T-helper 2 cell treated with Interferon-gamma antibody and Interleukin-4, amounts not matched to agents 5 μg/mL and 100 μg/mL, for 36 hours (primary cell): ENCODE measurements around the gene ESR2.

Experiments used
- DNase-seq: peaks from one replicate; pipeline ENCODE4 v3.0.0; 2021; ENCODE audit warnings: low spot score
- H3K27ac Mint-ChIP-seq: one replicate; pipeline ENCODE4 v1.8.0; 2021; ENCODE audit warnings: mild to moderate bottlenecking, mixed read lengths
- H3K27me3 Mint-ChIP-seq: one replicate; pipeline ENCODE4 v1.8.0; 2021; ENCODE audit warnings: low read depth, mixed read lengths
- H3K36me3 Mint-ChIP-seq: one replicate; pipeline ENCODE4 v1.8.0; 2021; ENCODE audit warnings: low read depth, mixed read lengths
- H3K4me1 Mint-ChIP-seq: one replicate; pipeline ENCODE4 v1.8.0; 2021; ENCODE audit warnings: low read depth, mixed read lengths
- H3K4me3 Mint-ChIP-seq: one replicate; pipeline ENCODE4 v1.8.0; 2022; ENCODE audit warnings: mild to moderate bottlenecking, moderate library complexity, mixed read lengths
- H3K9me3 Mint-ChIP-seq: one replicate; pipeline ENCODE4 v1.8.0; 2021; ENCODE audit warnings: mixed read lengths

The ESR2 gene

DNA sequence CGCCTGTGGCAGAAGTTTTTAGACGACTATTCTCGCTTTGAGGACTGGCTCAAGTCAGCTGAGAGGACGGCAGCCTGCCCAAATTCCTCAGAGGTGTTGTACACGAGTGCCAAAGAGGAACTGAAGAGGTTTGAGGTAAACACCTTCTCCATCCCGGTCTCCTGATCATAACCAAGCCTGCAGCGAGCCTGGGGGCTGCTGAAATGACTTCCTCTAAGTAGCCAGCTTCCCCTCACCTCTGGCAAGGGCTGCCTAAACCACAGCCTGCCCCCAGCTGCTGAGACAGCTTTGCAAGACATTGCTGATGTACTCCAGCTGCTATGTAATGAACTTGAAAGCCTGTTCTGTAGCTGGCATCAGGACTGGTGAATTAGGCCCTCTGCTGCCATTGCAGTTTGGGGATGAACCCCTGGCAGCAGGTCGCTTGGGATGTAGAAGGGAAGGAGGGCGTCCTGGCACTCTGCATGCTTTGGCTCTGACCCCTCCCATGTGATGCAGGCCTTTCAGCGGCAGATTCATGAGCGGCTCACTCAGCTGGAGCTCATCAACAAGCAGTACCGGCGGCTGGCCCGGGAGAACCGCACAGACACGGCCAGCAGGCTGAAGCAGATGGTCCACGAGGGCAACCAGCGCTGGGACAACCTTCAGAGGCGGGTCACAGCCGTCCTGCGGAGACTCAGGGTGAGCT lies 84.6 kb downstream of the ESR2 start:
- no peak for DNase-seq
- H3K36me3 Mint-ChIP-seq, result peaks cover 21% of the 10 kb centered on the region
- H3K4me3 Mint-ChIP-seq, result no peak overlapping the region
- H3K4me1 Mint-ChIP-seq, result peaks cover 2% of the 10 kb centered on the region
- no peaks in the 10 kb centered on the region for H3K27me3 Mint-ChIP-seq
- no peaks in the 10 kb centered on the region for H3K9me3 Mint-ChIP-seq
- H3K27ac Mint-ChIP-seq, result no peak overlapping the region

DNA sequence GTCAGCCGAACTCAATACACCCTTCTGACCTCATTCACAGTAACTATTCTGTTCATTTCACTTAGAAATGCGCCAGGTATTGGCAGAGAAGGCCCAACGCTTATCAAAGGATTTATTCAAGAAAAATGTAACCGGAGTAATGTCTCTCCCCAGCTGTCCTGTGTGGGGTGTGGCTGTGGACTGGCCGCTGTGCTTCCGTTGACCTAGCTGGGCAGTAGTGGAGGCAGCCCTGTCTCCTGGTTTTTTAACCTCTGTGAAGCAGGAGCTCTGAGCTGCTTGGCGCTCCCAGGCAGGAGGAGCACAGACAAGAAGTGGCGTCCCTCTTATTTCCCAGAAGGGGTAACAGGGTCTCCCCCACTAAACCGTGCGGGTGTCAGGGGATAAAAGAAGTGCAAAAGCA lies 85.2 kb downstream of the ESR2 start:
- no peak for DNase-seq
- no peaks in the 10 kb centered on the region for H3K9me3 Mint-ChIP-seq
- H3K36me3 Mint-ChIP-seq, result peaks cover 21% of the 10 kb centered on the region
- no peak overlapping the region for H3K4me3 Mint-ChIP-seq
- no peak overlapping the region for H3K27ac Mint-ChIP-seq
- H3K4me1 Mint-ChIP-seq, result peaks cover 2% of the 10 kb centered on the region
- no peaks in the 10 kb centered on the region for H3K27me3 Mint-ChIP-seq

DNA sequence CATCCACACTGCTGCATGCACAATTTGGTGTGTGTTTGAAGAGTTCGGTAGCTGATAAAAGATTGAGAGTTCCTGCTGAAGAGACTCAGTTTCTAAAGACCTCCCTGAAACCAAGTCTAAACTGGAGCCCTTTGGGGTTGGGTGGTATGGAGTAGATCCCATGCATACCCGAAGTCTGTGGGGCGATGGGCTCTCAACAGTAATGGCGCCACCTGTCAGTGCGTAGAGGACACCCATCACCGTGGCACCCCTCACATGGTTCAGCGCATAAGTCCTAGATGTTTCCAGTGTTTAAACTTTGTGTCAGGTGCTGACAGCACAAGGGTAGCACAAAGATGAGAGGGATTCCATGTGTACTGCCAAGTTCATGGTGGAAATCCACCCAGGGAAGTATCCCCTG lies 85.9 kb downstream of the ESR2 start:
- DNase-seq, result no peak
- peaks cover 21% of the 10 kb centered on the region for H3K36me3 Mint-ChIP-seq
- no peaks in the 10 kb centered on the region for H3K27me3 Mint-ChIP-seq
- peaks cover 2% of the 10 kb centered on the region for H3K4me1 Mint-ChIP-seq
- no peak overlapping the region for H3K4me3 Mint-ChIP-seq
- H3K9me3 Mint-ChIP-seq, result no peaks in the 10 kb centered on the region
- no peak overlapping the region for H3K27ac Mint-ChIP-seq

DNA sequence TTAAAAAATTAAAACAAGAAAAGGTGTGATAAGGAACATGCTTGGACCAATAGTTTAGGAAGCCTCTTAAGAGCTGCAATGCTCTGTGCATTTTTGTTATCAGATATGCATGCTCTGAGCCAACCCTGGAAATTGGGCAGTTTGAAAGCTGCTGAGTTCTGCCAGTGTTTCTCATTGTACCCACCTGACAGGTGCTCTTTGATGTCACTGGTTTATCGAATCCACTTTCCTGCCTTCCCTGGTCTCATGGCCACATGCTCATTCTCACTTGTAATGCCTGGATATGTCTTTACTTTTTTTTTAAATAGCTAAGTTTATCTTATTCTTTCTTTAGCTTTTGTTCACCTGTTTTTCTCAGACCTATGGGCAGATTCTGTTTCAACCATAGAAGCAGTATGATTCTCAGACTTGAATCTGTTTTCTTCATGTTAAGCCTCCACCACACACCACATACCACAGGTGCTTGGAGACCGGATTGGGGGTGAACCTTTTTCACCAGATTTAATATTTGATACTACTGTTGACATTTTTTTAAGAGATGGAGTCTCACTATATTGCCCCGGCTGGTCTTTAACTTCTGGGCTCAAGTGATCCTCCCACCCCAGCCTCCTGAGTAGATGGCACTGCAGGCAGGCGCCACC lies 90.7 kb downstream of the ESR2 start:
- no peaks in the 10 kb centered on the region for H3K36me3 Mint-ChIP-seq
- H3K27ac Mint-ChIP-seq, result no peak overlapping the region
- DNase-seq, result no peak
- H3K9me3 Mint-ChIP-seq, result no peaks in the 10 kb centered on the region
- H3K4me1 Mint-ChIP-seq, result peaks cover 7% of the 10 kb centered on the region
- no peaks in the 10 kb centered on the region for H3K27me3 Mint-ChIP-seq
- no peak overlapping the region for H3K4me3 Mint-ChIP-seq

DNA sequence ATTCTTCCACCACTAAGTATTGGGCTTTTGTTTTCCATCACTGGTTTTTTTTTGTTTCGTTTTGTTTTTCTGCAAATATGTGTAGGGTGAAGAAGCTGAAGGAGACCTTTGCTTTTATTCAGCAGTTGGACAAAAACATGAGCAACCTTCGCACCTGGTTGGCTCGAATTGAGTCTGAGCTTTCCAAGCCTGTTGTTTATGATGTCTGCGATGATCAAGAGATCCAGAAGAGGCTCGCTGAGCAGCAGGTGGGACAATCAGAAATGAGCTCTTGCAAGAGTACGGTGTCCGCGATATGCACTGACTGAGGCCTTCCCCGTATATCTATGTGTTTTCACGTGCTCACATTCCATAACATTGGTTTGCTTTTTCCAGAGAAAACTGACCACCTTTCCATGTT lies 91.5 kb downstream of the ESR2 start:
- no peaks in the 10 kb centered on the region for H3K27me3 Mint-ChIP-seq
- H3K36me3 Mint-ChIP-seq, result no peaks in the 10 kb centered on the region
- no peak overlapping the region for H3K27ac Mint-ChIP-seq
- DNase-seq, result no peak
- peaks cover 9% of the 10 kb centered on the region for H3K4me1 Mint-ChIP-seq
- H3K4me3 Mint-ChIP-seq, result no peak overlapping the region
- no peaks in the 10 kb centered on the region for H3K9me3 Mint-ChIP-seq

DNA sequence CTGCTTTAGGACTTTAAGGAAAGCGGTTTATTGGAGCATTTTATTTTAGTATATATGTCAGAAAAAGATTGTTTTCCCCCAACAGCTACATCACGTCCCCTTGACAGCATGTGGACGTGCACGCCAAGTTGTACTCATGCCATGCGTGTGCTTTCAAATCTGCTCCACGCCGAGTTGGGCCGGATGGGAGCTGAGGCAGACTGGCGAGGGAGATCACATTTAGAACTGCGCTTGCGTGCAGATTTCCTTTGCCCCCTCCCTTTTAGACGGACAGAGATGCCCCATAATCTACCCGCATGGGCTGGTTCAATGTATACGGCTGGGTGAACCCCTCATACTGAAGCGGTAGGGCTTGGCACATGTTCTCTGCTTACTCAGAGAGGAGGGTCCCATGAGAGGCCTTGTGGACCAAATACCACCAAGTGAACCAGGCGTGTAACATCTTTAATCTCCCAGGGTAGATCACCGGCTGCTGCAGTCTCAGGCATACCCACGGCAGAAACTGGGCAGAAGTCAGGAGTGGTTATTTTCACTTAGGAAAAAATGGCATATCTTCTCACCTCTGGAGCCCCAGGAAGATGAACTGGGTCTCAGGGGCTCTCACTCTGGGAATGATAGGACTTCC lies 92.1 kb downstream of the ESR2 start:
- Mint-ChIP-seq H3K27ac (no peak overlapping the region), H3K27me3 (no peaks in the 10 kb centered on the region), H3K9me3 (no peaks in the 10 kb centered on the region), H3K4me1 (peaks cover 14% of the 10 kb centered on the region), H3K36me3 (no peaks in the 10 kb centered on the region), H3K4me3 (no peak overlapping the region)
- no peak for DNase-seq

DNA sequence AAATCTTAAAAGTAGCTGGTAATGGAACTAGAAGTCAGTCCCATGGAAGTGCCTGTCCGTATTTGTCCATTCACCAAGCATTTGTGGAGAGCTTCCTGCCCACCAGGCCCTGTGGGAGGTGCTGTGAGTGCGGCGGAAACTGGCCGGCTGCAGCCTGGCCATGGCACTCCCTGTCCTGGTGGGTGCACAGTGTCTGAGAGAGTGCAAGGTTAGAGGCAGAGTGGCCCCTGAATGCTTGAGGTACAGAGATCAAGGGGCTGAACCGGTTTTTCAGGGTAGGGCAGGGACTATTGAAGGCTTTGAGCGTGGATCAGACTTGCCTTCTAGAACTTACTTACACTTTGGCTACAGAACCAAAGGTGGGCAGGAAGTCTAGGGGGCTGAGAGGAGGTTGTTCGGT lies 92.9 kb downstream of the ESR2 start:
- no peak for DNase-seq
- Mint-ChIP-seq H3K27ac (no peak overlapping the region), H3K27me3 (no peaks in the 10 kb centered on the region), H3K9me3 (no peaks in the 10 kb centered on the region), H3K4me3 (no peak overlapping the region), H3K36me3 (no peaks in the 10 kb centered on the region), H3K4me1 (peaks cover 15% of the 10 kb centered on the region)

DNA sequence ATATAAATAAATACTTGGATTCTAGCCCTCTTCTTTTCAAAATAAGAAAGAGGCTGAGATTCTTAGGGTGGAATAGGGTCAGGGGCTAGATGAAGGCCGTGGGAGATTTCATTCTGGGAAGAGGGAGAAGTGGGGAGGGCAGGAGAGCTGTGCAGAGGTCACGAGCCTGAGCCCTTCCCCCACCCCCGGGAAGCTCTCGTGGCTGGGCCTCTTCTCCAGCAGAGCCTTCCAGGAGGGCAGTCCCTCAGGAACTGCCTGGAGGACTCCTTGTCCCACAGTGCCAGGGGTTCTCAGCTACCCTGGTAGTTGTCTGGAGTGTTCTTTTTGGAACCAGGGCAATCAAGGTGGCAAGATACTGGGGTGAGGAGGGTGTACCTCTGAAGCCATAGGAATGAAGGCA lies 94.0 kb downstream of the ESR2 start:
- H3K4me3 Mint-ChIP-seq, result no peak overlapping the region

DNA sequence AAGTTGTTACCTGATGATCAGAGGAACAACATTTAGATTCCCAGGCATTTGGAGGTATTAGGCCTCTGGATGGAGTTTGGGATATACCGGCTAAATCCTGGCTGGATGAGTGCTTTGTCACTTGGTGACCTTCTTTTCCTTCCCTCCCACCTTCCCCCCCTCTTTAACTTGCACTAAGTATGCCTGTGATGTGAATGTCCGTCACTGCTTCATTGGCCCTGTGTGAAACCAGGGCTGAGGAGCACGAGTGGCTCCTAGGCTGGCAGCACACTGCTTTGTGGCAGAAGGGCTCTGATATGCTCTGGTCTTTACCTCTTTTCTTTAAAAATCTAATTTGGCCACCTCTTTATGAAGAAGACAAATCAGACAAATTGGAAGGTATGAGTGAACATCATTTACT lies 95.7 kb downstream of the ESR2 start:
- no peak for DNase-seq
- Mint-ChIP-seq H3K4me1 (peaks cover 29% of the 10 kb centered on the region), H3K4me3 (no peak overlapping the region), H3K27me3 (no peaks in the 10 kb centered on the region), H3K9me3 (no peaks in the 10 kb centered on the region), H3K27ac (no peak overlapping the region), H3K36me3 (peaks cover 3% of the 10 kb centered on the region)

More for the DNA sequence above, 94.0 kb downstream of the ESR2 start:
- peaks cover 3% of the 10 kb centered on the region for H3K36me3 Mint-ChIP-seq
- H3K9me3 Mint-ChIP-seq, result no peaks in the 10 kb centered on the region
- no peaks in the 10 kb centered on the region for H3K27me3 Mint-ChIP-seq
- no peak for DNase-seq
- peaks cover 24% of the 10 kb centered on the region for H3K4me1 Mint-ChIP-seq
- no peak overlapping the region for H3K27ac Mint-ChIP-seq

DNA sequence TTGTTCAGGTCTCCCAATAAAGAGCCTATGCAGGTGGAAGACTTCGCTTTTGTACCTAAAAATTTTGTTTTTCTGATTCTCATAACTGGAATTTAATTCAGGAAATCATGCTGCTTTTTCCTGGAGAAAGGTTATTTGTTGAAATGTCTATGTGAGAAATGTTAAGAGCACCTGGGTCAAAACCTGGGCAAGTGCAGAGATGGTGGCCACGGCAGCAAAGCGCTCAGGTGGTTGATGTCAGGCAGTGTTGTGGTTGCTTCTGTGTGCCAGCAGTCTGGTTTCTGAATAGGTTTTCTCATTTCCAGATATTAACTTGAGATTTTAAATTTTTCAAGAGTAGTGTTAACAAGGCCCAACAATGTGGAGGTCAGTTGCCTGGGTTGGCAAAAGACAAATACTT lies 96.2 kb downstream of the ESR2 start:
- Mint-ChIP-seq H3K27me3 (no peaks in the 10 kb centered on the region), H3K36me3 (peaks cover 3% of the 10 kb centered on the region), H3K9me3 (no peaks in the 10 kb centered on the region), H3K27ac (no peak overlapping the region), H3K4me1 (peaks cover 29% of the 10 kb centered on the region), H3K4me3 (no peak overlapping the region)
- DNase-seq, result no peak

DNA sequence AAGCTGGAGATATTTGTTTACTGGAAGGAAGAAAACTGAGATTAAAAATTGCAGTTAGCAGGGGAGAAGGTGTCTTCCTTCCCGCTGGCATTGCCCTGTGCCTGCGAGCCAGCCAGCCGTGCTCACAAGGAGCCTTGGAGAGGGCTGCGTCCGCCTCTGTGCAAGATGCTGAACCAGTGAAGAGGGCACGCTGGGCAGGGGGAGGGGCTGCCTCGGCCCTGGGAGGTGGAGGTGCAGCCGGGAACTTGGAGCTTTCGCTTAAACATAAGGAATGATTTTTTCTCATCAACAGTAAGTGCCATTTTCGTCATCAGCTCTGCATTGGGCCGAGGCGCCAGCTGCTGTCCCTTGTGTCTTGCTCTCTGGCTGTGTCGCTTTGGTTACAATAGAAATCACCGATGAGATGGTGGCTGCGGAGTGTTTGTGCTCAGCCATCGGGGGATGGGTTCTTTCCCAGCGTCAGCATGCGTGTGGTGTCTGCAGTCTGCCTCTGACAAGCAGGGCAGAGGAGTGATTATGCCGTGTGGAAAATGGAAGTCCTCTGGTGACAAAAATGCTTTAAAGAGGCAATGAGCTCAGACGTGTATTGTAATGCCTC lies 97.3 kb downstream of the ESR2 start:
- H3K27me3 Mint-ChIP-seq, result no peaks in the 10 kb centered on the region
- H3K27ac Mint-ChIP-seq, result no peak overlapping the region
- no peaks in the 10 kb centered on the region for H3K9me3 Mint-ChIP-seq
- peaks cover 5% of the 10 kb centered on the region for H3K36me3 Mint-ChIP-seq
- DNase-seq, result no peak
- H3K4me1 Mint-ChIP-seq, result peaks cover 24% of the 10 kb centered on the region
- peak overlapping the region; percentile 59 for H3K4me3 Mint-ChIP-seq

DNA sequence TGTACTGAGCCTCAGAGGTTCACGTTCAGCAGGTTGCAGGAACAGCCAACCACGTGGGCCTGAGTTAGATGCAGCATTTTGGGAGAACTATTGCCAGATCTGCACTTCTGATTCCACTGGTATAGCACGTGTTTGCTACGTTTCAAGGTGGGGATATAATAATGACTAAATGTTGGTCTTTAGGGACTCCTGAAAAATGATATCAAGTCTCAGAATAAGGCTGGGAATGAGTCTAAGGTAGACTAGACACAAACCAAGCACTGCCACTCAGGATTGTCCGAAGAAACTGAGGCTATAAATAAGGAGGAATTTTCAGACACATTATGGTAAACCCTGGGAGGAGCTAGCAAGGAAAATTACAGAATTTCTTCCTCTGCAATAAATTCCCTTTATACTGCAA lies 98.1 kb downstream of the ESR2 start:
- no peak overlapping the region for H3K27ac Mint-ChIP-seq
- H3K4me3 Mint-ChIP-seq, result no peak overlapping the region
- no peaks in the 10 kb centered on the region for H3K27me3 Mint-ChIP-seq
- no peak for DNase-seq
- peaks cover 10% of the 10 kb centered on the region for H3K36me3 Mint-ChIP-seq
- peaks cover 26% of the 10 kb centered on the region for H3K4me1 Mint-ChIP-seq
- no peaks in the 10 kb centered on the region for H3K9me3 Mint-ChIP-seq

DNA sequence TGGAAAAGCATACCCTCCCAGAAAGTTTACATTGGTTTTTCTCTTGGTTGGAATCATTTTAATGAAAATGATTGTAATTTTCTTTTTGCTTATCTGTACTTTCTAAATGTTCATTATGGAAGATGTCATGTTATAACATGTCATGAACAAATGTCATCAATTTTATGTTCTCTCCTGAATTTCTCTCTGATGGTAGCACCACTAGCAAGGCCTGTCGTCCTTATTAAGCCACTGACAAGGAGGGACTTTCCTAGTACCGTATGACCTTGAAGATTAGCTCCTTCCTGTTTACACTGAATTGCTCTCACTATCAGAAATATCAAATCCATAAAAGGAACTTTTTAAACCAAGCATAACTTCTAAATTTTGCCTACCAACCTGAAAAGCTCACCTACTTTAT lies 99.0 kb downstream of the ESR2 start:
- Mint-ChIP-seq H3K9me3 (no peaks in the 10 kb centered on the region), H3K4me1 (peaks cover 26% of the 10 kb centered on the region), H3K27me3 (no peaks in the 10 kb centered on the region), H3K4me3 (peak overlapping the region; percentile 15), H3K27ac (peak overlapping the region; percentile 39), H3K36me3 (peaks cover 16% of the 10 kb centered on the region)
- no peak for DNase-seq

DNA sequence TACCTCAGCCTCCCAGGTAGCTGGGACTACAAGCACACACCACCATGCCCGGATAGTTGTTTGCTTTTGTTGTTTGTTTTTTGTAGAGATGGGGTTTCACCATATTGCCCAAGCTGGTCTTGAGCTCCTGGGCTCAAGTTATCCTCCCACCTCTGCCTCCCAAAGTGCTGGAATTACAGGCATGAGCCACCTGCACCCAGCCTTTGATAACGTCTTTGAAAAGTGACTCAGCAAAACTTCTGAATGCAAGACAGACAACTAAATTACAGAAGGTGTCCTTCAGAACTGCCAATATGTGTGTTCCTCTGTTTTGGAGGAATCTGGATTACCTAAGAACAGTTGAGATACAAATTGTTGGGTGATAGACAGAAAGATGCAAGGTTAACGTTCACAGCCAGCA lies 99.8 kb downstream of the ESR2 start:
- Mint-ChIP-seq H3K9me3 (no peaks in the 10 kb centered on the region), H3K27ac (peak overlapping the region; percentile 16), H3K36me3 (peaks cover 18% of the 10 kb centered on the region), H3K4me3 (no peak overlapping the region), H3K4me1 (peaks cover 26% of the 10 kb centered on the region), H3K27me3 (no peaks in the 10 kb centered on the region)
- DNase-seq, result no peak
